CD4-positive, CD25-positive, alpha-beta regulatory T cell (primary cell): ENCODE measurements around the gene AMY1A. TPM values are rescaled to one million over a fixed set of nuclear protein-coding genes. Genes with fewer than 3 reads are reported as not detected.

Experiments
- polyA plus RNA-seq, 4 donors: library from polyadenylated mRNA; unstranded; fragments of 300-500 nt; fragmentation: Illumina TruSeq; gene quantifications; one replicate each; pipeline ENCODE4 v1.2.3, GENCODE V29; 2021
- total RNA-seq: library from RNA; stranded (reverse); gene quantifications from one replicate; pipeline ENCODE4 v1.2.3, GENCODE V29; 2022

The AMY1A gene
- total and polyA plus RNA-seq, 5 donors from 2014 or later, result not detected

Other genes starting within 250 kb of the AMY1A start
- 51.1 TPM for gene RNPC3, start 130.1 kb upstream of the AMY1A start, total RNA-seq
- gene RNPC3, start 130.1 kb upstream of the AMY1A start, polyA plus RNA-seq, result 10 to 100 TPM; 15.3 to 21.1 (median 19.0) TPM
- gene AMY2B, start 84.2 kb upstream of the AMY1A start, total RNA-seq, result 38.2 TPM
- 1 to 10 TPM in 3 of 4 donors, under 1 TPM in 1; 0.23 to 1.8 (median 1.2) TPM for gene AMY2B, start 84.2 kb upstream of the AMY1A start, polyA plus RNA-seq
- gene AMY2A, start 38.3 kb upstream of the AMY1A start, total RNA-seq, result not detected
- not detected for gene AMY2A, start 38.3 kb upstream of the AMY1A start, polyA plus RNA-seq
- gene AMY1B, start 40.5 kb downstream of the AMY1A start, total RNA-seq, result not detected
- not detected for gene AMY1B, start 40.5 kb downstream of the AMY1A start, polyA plus RNA-seq
- gene AMY1C, start 94.1 kb downstream of the AMY1A start, total RNA-seq, result not detected
- gene AMY1C, start 94.1 kb downstream of the AMY1A start, polyA plus RNA-seq, result not detected